Measurements from ENCODE around the gene DMAC2L.

DMAC2L gene

DNA sequence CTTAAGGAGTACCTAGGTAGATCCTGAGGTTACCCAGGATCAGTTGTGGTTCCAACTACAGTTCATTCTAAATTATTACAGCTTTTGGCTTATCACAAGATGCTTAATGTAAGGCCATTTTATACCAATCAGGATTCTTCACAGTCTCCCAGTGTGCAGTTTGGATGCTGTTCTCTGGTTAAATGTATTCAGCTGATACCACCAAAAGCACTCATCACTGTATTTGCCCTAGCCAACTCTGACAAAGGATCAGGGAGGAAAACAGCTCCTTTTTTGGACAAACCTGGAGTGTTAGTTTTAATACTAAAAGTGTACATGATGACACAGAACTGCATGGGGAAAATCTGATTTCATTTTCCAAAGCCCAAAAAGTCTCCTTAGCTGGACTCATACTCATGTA is 19.5 kb downstream of the DMAC2L start:
- DNase-seq (ENCODE audit: low read depth): no peak

DNA sequence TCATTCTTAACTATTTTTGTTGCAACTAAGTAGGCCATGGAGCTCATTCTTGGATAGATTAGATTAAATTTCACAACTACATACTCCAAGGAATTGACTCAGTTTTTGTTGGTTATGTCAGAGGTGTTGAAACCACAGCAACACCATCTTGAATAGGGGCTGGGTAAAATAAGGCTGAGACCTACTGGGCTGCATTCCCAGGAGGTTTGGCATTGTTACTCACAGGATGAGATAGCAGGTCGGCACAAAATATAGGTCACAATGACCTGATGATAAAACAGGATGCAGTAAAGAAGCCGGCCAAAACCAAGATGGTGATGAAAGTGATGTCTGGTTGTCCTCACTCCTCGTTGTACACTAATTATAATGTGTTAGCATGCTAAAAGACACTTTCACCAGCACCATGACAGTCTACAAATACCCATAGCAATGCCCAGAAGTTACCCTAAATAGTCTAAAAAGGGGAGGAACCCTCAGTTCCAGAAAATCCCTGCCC is 20.9 kb downstream of the DMAC2L start:
- DNase-seq (ENCODE audit: low read depth): no peak

DNA sequence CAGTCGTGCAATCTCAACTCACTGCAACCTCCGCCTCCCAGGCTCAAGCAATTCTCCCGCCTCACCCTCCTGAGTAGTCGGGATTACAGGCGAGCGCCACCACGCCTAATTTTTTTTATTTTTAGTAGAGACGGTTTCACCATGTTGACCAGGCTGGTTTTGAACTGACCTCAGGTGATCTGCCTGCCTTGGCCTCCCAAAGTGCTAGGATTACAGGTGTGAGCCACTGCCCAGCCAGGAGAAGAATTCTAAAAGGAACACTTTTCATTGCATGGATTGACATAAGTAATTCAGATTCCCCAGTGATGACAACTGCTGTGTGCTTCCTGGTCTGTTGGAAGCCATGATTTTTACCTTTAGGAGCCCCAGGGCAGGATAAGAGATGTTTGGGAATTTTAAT is 22.1 kb downstream of the DMAC2L start:
- DNase-seq (ENCODE audit: low read depth): no peak

DNA sequence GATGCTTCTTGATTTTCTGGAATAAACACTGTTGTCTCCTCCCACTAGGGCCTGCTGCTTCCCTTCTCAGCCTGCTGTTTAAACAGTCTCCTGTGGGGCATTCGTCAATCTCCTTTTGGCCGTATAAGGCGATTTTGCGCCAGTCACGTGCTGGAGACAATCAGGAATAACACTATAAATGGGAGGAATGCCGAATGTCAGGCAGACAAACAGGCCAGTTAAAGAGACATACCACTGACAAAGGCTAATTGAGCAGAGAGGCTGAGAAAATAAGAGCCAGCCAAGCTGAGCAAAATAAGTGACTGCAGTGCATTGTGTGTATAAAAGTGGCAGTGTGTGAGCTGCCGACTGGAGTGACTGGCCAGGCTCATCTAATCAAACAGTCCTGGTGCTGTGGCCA is 23.3 kb downstream of the DMAC2L start:
- DNase-seq (ENCODE audit: low read depth): no peak

DNA sequence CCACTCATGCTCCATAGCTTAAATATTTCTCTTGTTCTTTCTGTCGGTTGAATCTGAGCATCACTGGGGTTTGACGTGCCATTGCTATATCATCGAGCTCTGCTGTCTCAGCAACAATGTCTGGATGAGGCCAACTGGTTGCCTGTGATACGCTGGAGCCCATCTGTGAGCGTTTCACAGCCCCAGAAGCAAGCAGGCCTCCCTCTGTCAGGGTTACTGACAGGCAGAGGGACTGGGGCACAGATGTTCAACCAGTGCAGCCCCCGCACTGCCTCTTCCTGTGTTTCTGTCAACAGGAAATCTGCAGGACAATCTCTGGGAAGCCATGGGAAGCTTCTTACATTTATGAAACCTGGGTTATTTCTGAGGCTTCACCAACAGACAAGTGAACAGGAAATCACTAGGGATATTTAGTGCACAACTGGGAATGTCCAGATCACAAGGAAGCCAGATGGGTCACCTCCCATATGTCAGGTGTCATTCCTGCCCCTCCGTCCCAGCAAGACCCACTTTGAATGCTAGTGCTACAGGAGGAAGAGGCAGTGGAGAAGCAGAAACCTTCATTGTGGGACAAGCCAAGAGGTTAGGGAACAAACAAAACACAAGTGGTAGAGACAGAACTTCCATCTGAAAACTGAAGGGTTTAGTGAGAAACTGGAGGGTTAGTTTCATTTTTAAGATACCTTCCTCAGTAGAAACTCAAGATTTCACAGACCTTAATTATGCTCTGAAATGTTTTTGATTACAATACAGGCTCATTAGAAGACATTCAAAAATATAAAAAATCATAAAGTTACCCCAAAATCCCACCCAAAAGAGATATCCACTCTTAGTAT is 24.1 kb downstream of the DMAC2L start:
- DNase-seq (ENCODE audit: low read depth): no peak

DNA sequence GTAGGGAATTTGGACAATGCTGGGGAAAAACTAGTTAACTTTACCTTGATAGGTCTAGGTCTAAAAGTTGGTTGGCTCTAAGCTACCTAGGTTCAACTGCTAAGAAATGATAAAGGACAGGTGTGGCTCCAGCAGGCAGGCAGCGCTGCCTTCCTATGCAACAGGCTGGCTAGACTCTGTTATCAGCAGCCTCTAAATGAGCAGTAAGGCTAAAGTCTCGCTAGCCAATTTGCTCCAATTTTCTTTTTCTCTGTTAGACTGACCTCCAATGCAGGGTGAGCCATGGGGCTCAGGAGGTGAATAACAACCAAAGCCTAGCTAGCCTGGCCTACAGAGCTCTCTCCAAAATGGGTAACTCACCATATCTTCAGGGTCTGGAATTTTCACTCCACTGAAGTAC is 26.5 kb downstream of the DMAC2L start:
- no peak for DNase-seq (ENCODE audit: low read depth)

DNA sequence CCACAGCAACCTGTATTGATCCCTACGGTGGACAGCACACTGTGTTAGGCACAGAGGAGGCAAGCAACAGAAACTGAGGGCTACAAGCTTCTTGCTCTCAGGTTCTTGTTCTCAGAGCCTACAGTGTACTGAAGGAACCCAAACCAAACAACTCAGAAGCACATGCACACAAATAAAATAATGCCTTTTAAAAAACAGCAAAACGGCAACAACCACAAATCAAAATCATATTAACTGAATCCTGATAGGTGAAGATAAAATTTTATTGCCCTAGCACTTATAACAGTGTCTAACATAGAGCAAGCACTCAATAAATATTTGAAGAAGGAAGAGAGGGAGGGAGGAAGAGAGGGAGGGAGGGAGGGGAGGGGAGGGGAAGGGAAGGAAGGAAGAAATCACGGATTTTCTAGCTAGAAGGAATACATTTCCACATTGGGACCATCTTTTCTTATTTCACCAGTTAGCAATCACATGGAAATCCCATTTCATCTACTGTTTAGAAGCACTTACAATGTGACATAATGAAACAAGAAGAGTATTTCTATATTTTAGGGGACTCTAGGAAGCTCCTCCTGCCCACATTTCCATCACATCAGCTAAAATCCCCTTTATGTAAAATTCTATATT is 27.2 kb downstream of the DMAC2L start:
- DNase-seq (ENCODE audit: low read depth): no peak

DNA sequence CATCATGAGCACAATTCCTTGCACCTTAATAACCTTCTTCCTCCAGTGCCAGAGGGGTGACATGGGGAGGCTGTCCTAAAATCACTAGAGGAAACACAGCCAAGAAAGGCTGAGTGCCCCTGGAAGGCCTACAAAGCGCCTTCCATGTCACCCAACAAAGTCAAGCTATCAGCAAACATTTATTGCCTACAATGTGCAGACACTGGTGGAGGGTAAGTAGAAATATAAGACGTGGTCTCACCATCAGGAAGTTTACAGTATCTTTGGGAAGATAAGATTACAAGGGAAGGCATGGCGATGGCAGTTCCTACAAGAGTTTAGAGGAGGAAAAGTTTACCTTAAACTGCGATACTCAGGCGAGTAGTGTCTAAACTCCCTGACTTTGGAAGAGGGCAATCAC is 27.9 kb downstream of the DMAC2L start:
- DNase-seq (ENCODE audit: low read depth): no peak

DNA sequence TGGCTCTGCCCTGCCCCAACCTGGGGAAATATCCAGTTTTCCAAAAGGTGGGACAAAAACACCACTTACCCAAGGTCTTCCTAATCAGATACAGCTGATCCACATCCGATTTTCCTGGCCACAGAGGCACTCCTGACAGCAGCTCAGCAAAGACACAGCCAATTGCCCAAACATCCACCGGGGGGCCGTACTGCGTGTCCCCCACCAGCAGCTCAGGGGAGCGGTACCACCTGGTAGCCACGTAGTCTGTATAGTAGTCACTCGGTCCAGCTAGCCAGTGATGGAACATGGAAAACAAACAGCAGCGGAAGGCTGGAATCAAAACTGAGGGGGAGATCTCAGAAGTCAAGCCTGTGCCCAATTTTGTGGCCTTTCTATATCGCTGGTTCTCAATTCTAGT is 28.8 kb downstream of the DMAC2L start:
- no peak for DNase-seq (ENCODE audit: low read depth)

DNA sequence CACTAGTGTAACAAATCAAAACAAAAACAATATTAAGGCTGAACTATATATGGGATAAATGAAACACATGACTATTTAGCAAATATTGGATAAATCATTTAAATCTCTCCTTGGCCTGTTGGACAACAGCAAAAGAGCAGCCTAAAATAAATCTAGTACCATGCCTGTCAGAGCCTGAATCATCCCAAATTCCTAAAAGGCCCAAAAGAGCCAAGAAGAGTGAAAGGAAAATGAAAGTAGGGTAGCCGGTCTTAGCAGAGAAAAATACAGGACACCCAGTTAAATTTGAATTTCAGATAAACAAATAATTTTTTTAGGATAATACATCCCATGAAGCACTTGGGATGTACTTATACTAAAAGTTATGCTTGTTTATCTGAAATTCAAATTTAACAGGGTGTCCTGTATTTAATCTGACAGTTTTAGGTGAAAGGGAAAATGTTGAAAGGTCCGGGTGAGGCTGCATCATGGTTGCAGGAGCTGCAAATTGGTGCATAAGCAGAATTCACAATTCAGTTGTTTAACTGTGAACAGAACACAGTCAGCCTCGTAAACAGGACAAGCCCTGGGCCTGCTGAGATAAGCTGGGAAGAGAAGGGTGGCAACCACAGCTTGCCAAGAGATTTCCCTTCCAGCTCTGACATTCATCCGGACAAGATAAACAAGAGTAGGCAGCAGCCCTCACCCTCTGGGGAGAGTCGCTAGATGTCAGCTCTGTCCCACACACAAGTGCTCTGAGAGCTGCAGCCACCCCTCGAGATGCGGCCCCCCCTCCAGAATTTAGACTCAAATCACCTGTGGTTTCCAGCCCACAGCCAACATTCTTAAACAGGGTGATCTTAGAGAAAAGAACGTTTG is 30.3 kb downstream of the DMAC2L start:
- no peak for DNase-seq (ENCODE audit: low read depth)

DNA sequence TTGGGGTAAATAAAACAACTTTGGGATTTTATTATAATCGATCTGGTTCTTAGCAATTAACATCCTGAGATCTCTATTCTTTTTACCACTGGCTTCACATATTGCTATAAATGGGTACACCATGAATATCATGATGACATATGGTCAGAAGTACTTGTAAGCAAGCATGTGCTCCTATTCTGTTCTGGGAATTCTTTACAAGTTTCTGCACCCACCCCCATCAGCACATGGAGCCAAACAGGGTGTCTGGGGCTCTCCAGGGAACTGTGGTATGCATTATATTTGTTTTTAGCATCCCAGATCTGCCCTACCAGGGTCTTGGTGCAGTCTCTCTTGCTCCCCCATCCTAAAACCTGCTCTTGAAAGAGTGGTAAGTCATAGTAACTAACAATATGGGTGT is 31.3 kb downstream of the DMAC2L start:
- DNase-seq (ENCODE audit: low read depth): no peak

DNA sequence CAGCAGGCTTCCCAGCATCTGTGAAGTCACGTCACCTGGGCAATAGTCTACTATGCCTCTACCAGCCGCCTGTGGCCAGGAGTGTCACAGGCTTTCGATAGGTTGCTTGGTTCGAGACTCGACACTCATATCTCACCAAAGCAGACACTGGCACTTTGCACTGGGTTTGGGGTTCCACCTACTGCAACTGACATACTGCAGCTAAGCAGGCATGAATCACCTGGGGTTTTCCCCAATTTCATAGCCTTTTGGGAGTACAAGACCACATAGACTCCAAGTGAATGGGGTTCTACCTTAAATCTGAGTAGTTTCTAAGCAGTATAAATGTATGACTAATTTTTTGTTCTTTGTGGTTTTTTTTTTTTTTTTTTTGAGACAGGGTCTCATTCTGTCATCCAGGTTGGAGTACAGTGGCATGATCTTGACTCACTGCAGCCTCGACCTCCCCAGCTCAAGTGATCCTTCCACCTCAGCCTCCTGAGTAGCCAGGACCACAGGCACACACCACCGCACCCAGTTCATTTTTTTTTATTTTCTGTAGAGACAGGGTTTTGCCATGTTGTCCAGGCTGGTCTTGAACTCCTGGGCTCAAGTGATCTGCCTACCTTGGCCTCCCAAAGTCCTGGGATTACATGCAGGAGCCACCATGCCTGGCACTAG is 32.1 kb downstream of the DMAC2L start:
- no peak for DNase-seq (ENCODE audit: low read depth)

DNA sequence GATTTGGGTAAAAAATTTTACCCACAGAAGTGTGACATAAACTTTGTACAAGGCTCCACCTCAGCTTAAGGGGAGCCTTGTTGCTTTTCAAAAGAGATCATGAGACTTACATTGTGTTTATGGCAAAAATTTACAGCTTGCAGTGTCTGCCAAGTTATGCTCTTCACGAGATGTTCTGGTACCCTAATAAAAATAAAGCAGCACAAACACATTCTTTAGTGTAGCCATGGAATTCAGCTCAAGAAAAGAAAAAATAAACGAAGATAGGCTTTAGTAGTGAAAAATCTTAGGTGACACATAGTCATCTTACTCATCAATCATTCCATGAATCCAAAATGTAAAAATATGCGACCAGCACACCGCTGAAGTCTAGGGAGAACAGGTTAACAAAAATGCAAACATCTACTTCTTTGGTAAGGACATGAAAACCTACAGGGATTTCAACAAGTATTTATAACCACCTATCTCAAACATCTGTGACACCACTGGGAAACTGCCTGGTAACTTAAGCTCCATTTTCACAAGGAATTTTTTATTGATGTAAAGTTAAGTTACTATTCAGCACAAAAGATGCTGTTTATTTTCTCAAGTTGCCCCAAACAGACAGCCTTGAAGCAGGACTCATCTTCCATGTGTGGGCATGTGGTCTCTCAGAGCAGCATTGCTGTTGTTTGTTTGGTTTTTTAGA is 32.9 kb downstream of the DMAC2L start:
- no peak for DNase-seq (ENCODE audit: low read depth)

DNA sequence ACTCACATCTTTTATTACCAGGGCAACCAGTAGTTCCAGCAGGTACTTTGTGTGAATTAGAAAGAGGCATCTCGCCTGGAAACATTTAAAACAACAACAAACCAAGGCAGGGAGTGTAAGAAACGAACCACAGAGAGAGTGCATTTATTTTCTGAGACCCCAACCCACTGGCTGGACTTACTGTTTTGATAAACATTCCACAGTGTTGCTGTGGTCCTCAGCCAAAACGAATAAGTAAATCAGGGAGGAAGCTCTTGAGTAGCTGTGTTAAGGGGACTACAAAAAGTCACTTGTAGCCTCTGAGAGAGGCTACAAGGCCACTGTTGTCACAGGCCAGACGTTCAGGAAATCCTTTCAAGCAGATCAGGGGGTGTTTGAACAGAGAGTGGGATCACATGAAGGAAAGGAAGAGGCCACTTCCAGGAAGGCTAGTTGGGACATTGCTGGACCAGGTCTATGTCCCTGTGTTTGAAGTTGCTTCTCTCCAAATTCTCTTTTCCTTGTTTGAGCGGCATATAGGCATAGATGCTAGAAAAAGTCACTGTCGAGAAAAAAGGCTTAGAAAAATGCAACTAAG is 33.8 kb downstream of the DMAC2L start:
- DNase-seq (ENCODE audit: low read depth): no peak

DNA sequence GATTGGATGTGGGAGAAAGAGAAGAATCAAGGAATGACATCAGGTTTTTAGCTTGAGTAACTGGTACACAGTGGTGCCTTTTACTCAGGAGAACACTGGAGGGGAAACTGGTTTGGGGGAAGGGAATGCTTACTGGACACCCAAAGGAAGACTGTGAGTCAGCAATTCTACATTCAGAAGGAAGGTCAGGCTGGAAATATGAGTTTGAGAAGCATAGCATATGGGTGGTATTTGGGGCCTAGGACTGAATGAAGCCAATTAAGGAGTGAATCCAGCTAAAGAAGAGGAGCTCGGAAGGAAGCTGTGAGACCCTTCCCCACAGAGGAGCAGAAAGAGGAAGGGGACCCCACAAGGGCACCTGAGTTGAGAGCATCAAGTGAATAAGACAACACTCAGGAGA is 35.4 kb downstream of the DMAC2L start:
- DNase-seq (ENCODE audit: low read depth): no peak

DNA sequence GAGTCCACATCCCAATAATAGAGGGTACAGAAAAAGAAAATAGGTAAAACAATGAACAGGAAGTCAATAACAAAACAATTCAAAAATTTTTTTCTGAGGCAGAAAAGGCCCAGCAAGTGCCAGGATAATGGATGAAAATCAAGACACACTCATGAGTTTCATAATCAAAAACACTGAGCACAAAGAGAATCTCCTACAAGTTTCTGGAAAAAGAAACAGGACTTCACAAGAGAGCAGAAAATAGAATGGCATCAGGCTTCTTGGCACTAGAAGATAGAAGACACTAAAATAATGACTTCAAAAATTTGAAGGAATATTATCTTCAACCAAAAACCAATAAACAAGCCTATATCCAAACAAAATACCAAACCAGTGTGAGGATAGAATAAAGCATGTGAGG is 36.8 kb downstream of the DMAC2L start:
- no peak for DNase-seq (ENCODE audit: low read depth)

DNA sequence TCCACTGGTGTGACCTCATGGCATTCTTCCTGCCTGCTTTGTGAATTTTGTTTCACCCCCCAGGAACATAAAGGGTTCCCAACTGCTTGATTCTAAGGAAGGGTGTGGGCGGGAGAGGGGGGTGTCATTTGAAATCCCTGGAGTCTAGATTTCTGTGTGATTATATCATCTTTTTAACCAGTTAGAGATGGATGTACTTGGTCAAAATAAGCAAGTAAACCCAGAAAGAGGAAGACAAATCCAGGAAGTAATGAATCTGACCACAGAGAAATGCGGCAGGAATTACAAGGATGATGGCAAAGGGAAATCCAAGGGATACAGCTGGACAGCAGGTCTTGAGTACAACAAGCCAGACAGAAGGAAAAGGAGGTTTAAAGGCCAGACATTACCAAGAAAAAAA is 38.9 kb downstream of the DMAC2L start:
- DNase-seq (ENCODE audit: low read depth): no peak

DNA sequence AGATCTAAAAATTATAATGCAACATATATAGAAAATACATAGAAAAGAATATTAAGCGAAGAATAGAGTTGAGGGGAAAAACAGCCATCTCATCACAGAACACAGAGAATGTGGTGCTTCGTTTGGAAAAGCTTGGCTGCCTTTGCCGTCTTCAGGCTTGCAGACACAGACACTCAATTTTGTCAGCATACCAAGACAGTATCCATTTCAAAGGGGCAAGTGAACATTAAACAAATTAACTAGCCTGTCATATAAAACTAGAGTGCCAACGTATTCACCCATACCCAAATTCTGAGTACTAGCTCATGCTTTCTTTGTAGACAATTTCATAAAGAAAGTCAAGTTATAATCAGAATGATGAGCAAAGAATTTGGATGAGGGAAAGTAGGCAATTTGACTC is 40.5 kb downstream of the DMAC2L start:
- no peak for DNase-seq (ENCODE audit: low read depth)

DNA sequence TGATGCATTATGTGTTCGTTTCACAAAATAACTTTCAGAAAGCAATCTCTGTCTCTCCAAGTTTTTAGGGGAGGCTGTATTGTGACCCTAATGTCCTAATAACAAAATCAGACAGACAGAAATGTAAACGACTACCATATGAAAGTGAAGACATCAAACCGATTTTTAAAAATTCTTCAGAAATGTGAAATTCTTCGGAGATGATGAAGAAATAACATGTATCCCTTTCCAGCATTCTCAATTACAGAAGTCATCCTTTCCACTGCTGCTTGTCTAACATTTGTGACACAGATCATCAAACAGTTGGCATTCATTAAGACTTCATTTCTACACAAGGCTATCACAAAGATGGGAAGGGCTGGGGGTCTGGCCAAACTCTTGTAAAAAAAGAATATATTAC is 41.0 kb downstream of the DMAC2L start:
- no peak for DNase-seq (ENCODE audit: low read depth)

DNA sequence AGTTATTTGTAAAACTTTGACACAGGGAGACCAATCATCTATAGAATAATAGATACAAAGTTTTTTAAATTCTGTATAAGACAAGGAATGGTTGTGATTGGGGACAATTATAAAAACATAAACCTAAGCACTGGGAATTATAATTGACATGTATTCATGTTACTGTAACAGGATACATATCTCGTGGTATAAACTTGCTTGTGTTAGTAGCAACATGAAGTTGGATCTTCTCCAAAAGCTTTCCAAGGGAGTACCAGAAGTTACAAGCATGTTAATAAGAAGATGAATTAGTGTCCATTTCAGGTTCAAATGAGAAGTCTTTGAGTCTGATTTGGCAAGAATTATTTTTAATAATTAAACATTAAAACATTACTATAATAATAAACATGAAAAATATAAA is 42.4 kb downstream of the DMAC2L start:
- DNase-seq (ENCODE audit: low read depth): no peak

DNA sequence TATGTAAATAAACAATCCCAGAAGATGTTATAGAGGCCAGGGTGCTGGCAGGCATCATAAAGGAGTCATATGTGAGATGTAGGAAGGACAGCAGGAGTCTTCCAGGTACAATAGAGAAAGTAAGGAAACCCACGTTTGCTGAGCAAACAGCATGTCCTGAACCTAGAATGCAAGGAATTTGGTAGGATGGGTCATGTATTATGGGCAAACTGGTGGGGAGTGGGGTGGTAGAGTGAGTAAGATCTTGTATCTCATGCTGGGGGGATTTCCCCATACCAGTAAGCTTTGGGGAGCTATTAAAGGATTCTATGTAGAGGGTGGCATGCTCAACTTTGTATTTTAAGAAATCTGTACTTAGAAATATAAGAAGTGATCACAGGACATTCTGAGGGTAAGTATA is 43.6 kb downstream of the DMAC2L start:
- DNase-seq (ENCODE audit: low read depth): no peak

All from stimulated activated CD8-positive, alpha-beta memory T cell treated with anti-CD3 and anti-CD28 coated beads, Interleukin-12 subunit alpha, Interleukin-12 subunit beta, amount 100 ng/mL, for 1 hour (primary cell).